Spleen (tissue), 11 donors: ENCODE data around the gene LMBRD2. TPM values are rescaled to one million over a fixed set of nuclear protein-coding genes. Genes with fewer than 3 reads are reported as not detected.

Experiments
- DNase-seq: peaks from one replicate; pipeline ENCODE4 v3.0.0-alpha.2; 2020
- H3K27ac ChIP-seq, 8 donors: fragments of 200-600 bp; sonication (generic) in 7 of 8; 1 replicate in 4 of 8; 2 replicates in 4 of 8; pipeline versions ENCODE4 v1.5.0 to v1.8.0; 2016 to 2021; ENCODE audit warnings: inconsistent platforms in 4 of 8, mild to moderate bottlenecking in 4 of 8, moderate library complexity in 1 of 8
- H3K27me3 ChIP-seq, 7 donors: fragments of 200-600 bp; sonication (generic) in 6 of 7; replicated peaks in 1 of 7; 1 replicate in 4 of 7; 2 replicates in 3 of 7; pipeline versions ENCODE4 v1.5.0 to v1.8.0; 2016 to 2021; ENCODE audit warnings: inconsistent platforms in 3 of 7, mild to moderate bottlenecking in 1 of 7
- H3K36me3 ChIP-seq, 6 donors: fragments of 200-600 bp; sonication (generic) in 5 of 6; 1 replicate in 4 of 6; 2 replicates in 2 of 6; pipeline versions ENCODE4 v1.5.0 to v1.8.0; 2016 to 2021; ENCODE audit warnings: inconsistent platforms in 2 of 6
- H3K4me1 ChIP-seq, 6 donors: fragments of 200-600 bp; sonication (generic) in 5 of 6; 1 replicate in 3 of 6; 2 replicates in 3 of 6; pipeline versions ENCODE4 v1.5.0 to v1.8.0; 2016 to 2021; ENCODE audit warnings: inconsistent platforms in 3 of 6
- H3K4me3 ChIP-seq, 8 donors: fragments of 200-600 bp; sonication (generic) in 7 of 8; 1 replicate in 4 of 8; 2 replicates in 4 of 8; pipeline versions ENCODE4 v1.5.0 to v1.8.0; 2016 to 2021; ENCODE audit warnings: inconsistent platforms in 4 of 8, mild to moderate bottlenecking in 4 of 8, moderate library complexity in 2 of 8
- H3K9me3 ChIP-seq, 8 donors: fragments of 200-600 bp; sonication (generic) in 7 of 8; 1 replicate in 4 of 8; 2 replicates in 4 of 8; pipeline versions ENCODE4 v1.5.0 to v1.8.0; 2016 to 2021; ENCODE audit warnings: inconsistent platforms in 4 of 8
- POLR2A ChIP-seq, 3 donors: fragments of 450-650 bp; IDR thresholded peaks; one replicate each; pipeline ENCODE4 v1.5.1; 2017; ENCODE audit warnings: antibody characterized with exemption in 3 of 3, mild to moderate bottlenecking in 1 of 3
- POLR2AphosphoS5 ChIP-seq, 3 donors: sonication (generic); formaldehyde crosslinking; IDR thresholded peaks; one replicate each; pipeline ENCODE4 v1.5.1; 2017; ENCODE audit warnings: antibody characterized with exemption in 3 of 3
- WGBS, 5 donors: extraction: QIAGEN DNeasy Blood & Tissue Kit in 3 of 5; methylation state at CpG; one replicate each; pipeline versions ENCODE4 v1.1.5 to v1.1.7; 2013 to 2018; 5-methylcytosine and 5-hydroxymethylcytosine counted together
- intact Hi-C: fragments of 100-400 bp; cut with DNase I; formaldehyde crosslinking; loops from one replicate; pipeline ENCODE4 v1.15.0; 2023; ENCODE audit warnings: low total_unique reads
- polyA plus RNA-seq, 3 donors: library from polyadenylated mRNA; stranded (reverse); fragments of 200-250 nt; gene quantifications; one replicate each; pipeline ENCODE4 v1.2.1, GENCODE V29; 2013
- total RNA-seq, 7 donors: library from RNA; depleted of rRNA in 3 of 7; stranded (reverse); fragments of >200 nt in 3 of 7; fragmentation: NEBNext Ultra II Directional in 4 of 7; extraction: Animal tissue kit (Norgen Biotek cat#: 25700) in 4 of 7; gene quantifications; one replicate each; pipeline versions ENCODE4 v1.1.0 to v1.2.1, GENCODE V29; 2016 to 2021
- TF ChIP-seq, protein P1 (sequence below), 11 experiments: fragments of 200-600 bp in 7 of 11; fragments of 450-650 bp in 4 of 11; sonication (generic) in 4 of 11; IDR thresholded peaks in 8 of 11; conservative IDR thresholded peaks in 3 of 11; 1 replicate in 7 of 11; 2 replicates in 4 of 11; pipeline versions ENCODE4 v1.4.0 to v1.8.0; 2016 to 2021; ENCODE audit warnings: antibody characterized with exemption in 11 of 11, inconsistent platforms in 4 of 11, mild to moderate bottlenecking in 1 of 11
- donor health status: healthy with polysubstance abuse.
- donor health status: DM: no; HTN: no; CAD: no; lungs with moderate emphysema.
- donor health status: DM: no; HTN: no; CAD: no.
- donor health status: Bipolar disorder and iron deficiency.
- donor health status: healthy.
- donor health status: DM: no; HTN: no; CAD: no.
- donor health status: DM: yes; HTN: yes; CAD: no.

Gene LMBRD2
- total and polyA plus RNA-seq, 10 donors: 1.4 to 19.5 (median 12.2) TPM

DNA sequence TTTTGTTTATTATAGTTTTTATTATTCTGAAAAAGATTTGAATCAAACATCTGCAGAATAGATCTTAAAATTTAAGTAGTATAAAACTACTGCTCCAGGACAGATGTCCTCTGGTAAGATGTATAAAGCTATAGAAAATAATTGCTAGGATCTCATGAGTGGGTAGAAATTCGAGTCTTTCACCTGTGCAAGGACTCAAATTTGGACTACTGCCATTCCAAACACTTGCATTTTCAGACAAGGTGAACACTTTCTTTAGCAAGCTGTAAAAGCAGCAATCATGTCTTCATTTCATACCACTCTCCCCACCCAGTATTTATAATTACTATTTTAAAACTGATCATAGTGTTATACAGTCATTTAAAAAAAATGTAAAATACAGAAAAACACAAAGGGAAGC lies 20.9 kb upstream of the LMBRD2 start:
- H3K27me3 ChIP-seq: no peaks in the 10 kb centered on the region
- H3K4me1 ChIP-seq: peaks cover 0 to 10% (median 0%) of the 10 kb centered on the region in 6 donors
- no peak overlapping the region for H3K4me3 ChIP-seq
- no peaks in the 10 kb centered on the region for H3K9me3 ChIP-seq
- peaks cover 2 to 96% (median 62%) of the 10 kb centered on the region in 6 donors for H3K36me3 ChIP-seq
- 79 to 97% (median 87%) methylated on average over 1 of the region's 1 CpG for WGBS, 5 donors
- no peak overlapping the region for H3K27ac ChIP-seq
- no peak for TF ChIP-seq POLR2A (IDR thresholded peaks at IDR 0.05)
- TF ChIP-seq, protein P1, sequence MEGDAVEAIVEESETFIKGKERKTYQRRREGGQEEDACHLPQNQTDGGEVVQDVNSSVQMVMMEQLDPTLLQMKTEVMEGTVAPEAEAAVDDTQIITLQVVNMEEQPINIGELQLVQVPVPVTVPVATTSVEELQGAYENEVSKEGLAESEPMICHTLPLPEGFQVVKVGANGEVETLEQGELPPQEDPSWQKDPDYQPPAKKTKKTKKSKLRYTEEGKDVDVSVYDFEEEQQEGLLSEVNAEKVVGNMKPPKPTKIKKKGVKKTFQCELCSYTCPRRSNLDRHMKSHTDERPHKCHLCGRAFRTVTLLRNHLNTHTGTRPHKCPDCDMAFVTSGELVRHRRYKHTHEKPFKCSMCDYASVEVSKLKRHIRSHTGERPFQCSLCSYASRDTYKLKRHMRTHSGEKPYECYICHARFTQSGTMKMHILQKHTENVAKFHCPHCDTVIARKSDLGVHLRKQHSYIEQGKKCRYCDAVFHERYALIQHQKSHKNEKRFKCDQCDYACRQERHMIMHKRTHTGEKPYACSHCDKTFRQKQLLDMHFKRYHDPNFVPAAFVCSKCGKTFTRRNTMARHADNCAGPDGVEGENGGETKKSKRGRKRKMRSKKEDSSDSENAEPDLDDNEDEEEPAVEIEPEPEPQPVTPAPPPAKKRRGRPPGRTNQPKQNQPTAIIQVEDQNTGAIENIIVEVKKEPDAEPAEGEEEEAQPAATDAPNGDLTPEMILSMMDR (IDR thresholded peaks at IDR 0.05 in 8 of 11, conservative IDR thresholded peaks at IDR 0.05 in 3 of 11): no peak
- TF ChIP-seq POLR2AphosphoS5 (IDR thresholded peaks at IDR 0.05): no peak
- DNase-seq: no peak
- intact Hi-C loops: no loop called here

DNA sequence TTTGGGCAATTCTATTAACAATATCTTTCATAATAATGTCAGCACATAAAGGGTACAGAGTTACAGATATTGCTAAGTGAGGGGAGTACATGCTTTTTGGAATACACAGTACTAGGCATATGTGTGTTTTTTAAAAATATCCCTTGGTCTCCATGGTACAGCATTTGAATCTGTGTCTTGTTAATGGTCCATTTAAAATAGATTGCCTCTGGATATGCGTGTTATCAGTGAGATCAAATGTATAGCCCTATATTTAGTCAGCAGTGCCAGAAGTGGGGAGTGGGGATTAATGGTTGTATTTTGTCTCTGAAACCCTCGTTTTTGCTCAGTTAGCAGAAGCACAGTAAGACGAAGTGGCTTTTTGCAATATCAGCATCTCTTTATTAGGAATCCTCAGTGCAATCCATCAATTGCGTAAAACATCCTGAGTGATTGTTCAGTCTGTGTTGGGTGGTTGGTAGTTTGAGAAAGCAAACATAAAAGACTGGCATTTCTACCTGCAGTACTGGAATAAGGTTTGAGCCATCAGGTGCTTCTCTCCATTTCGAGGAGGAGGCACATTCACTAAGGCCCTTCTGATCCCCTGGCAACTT lies 19.2 kb upstream of the LMBRD2 start:
- 75 to 93% (median 82%) methylated on average over 5 of the region's 5 CpGs for WGBS, 5 donors
- intact Hi-C loops: no loop called here

DNA sequence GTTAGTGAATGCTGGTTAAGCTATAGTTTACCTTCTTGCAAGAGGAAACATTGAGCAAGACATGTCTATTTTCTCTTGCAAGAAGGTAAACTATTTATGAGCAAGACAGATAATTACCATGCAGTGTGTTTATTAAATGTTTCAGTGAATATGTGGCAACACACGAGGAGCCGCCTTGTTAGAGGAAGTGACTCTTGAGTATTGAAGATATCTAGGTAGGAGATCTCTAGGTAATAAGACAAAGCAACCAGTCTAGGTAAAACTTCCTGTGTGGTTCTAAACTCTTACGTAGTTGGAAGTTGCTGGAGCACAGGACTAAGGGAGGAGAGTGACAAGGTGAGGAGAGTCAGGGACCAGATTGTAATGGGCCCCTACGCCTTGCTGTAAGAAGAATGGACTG lies 17.1 kb upstream of the LMBRD2 start:
- no peak overlapping the region for H3K27ac ChIP-seq
- intact Hi-C loops: no loop called here
- no peaks in the 10 kb centered on the region for H3K27me3 ChIP-seq
- H3K36me3 ChIP-seq: peaks cover 4 to 100% (median 79%) of the 10 kb centered on the region in 6 donors
- DNase-seq: no peak
- TF ChIP-seq, protein P1 (IDR thresholded peaks at IDR 0.05 in 8 of 11, conservative IDR thresholded peaks at IDR 0.05 in 3 of 11): no peak
- no peak for TF ChIP-seq POLR2AphosphoS5 (IDR thresholded peaks at IDR 0.05)
- TF ChIP-seq POLR2A (IDR thresholded peaks at IDR 0.05): no peak
- H3K9me3 ChIP-seq: no peaks in the 10 kb centered on the region
- 63 to 80% (median 74%) methylated on average over 4 of the region's 4 CpGs for WGBS, 5 donors
- H3K4me1 ChIP-seq: peaks cover 0 to under 1% (median 0%) of the 10 kb centered on the region in 6 donors
- H3K4me3 ChIP-seq: no peak overlapping the region

More for the DNA sequence above, 19.2 kb upstream of the LMBRD2 start:
- Histone ChIP-seq H3K4me3 (no peak overlapping the region), H3K27ac (no peak overlapping the region), H3K36me3 (peaks cover 2 to 100% (median 65%) of the 10 kb centered on the region in 6 donors), H3K9me3 (no peaks in the 10 kb centered on the region), H3K4me1 (peaks cover 0 to 10% (median 0%) of the 10 kb centered on the region in 6 donors), H3K27me3 (no peaks in the 10 kb centered on the region)
- DNase-seq: no peak
- TF ChIP-seq, protein P1 (IDR thresholded peaks at IDR 0.05 in 8 of 11, conservative IDR thresholded peaks at IDR 0.05 in 3 of 11): no peak
- TF ChIP-seq POLR2AphosphoS5 (IDR thresholded peaks at IDR 0.05) (no peak), POLR2A (IDR thresholded peaks at IDR 0.05) (no peak)

DNA sequence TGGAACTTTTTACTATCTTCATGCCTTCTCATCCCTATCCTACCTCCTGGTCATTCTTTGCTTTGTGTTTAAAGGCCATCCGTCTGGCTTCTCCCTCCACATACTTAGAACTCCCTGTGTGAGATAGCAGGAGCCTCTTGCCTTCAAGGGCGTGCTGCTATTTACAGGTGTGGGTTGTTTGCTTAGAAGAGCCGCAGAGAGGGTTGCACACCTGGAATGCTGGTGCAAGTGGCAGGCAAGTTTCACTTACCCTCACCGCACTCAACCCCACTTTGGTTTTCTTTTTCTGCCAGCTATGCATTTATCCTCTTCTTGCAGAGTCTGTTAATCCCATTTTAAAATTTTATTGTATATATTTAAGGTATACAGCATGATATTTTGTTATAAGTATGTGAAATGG lies 12.8 kb upstream of the LMBRD2 start:
- TF ChIP-seq POLR2AphosphoS5 (IDR thresholded peaks at IDR 0.05) (no peak), POLR2A (IDR thresholded peaks at IDR 0.05) (no peak)
- TF ChIP-seq, protein P1 (IDR thresholded peaks at IDR 0.05 in 8 of 11, conservative IDR thresholded peaks at IDR 0.05 in 3 of 11): no peak
- Histone ChIP-seq H3K4me3 (no peak overlapping the region), H3K4me1 (no peaks in the 10 kb centered on the region), H3K36me3 (peaks cover 5 to 100% (median 58%) of the 10 kb centered on the region in 6 donors), H3K27ac (no peak overlapping the region), H3K27me3 (no peaks in the 10 kb centered on the region), H3K9me3 (no peaks in the 10 kb centered on the region)
- DNase-seq: no peak
- 93 to 96% (median 95%) methylated on average over 4 of the region's 4 CpGs for WGBS, 5 donors
- intact Hi-C loops: no loop called here
